Cardiac fibroblast (primary cell): ENCODE measurements around the gene SNRPB2.

Experiments
- DNase-seq, 2 donors: peaks; one replicate each; pipeline versions ENCODE4 v3.0.0 to v3.0.0-alpha.2; 2010; ENCODE audit warnings: low read depth in 2 of 2
- H3K4me3 ChIP-seq, 2 donors: replicated peaks in 1 of 2; 1 replicate in 1 of 2; 2 replicates in 1 of 2; pipeline ENCODE4 v1.5.1; 2011; ENCODE audit warnings: low read depth in 2 of 2, low read length in 2 of 2, mild to moderate bottlenecking in 2 of 2, moderate library complexity in 1 of 2
- TF ChIP-seq, protein P1 (sequence below): IDR thresholded peaks from one replicate; pipeline ENCODE4 v1.5.1; 2011; ENCODE audit warnings: low read depth, mild to moderate bottlenecking, low read length, inconsistent platforms

The SNRPB2 gene

GRCh38 chr20:16745204-16745603 lies 15.4 kb downstream of the SNRPB2 start:
- no peak overlapping the region for H3K4me3 ChIP-seq
- TF ChIP-seq, protein P1, sequence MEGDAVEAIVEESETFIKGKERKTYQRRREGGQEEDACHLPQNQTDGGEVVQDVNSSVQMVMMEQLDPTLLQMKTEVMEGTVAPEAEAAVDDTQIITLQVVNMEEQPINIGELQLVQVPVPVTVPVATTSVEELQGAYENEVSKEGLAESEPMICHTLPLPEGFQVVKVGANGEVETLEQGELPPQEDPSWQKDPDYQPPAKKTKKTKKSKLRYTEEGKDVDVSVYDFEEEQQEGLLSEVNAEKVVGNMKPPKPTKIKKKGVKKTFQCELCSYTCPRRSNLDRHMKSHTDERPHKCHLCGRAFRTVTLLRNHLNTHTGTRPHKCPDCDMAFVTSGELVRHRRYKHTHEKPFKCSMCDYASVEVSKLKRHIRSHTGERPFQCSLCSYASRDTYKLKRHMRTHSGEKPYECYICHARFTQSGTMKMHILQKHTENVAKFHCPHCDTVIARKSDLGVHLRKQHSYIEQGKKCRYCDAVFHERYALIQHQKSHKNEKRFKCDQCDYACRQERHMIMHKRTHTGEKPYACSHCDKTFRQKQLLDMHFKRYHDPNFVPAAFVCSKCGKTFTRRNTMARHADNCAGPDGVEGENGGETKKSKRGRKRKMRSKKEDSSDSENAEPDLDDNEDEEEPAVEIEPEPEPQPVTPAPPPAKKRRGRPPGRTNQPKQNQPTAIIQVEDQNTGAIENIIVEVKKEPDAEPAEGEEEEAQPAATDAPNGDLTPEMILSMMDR = no peak
- no peak for DNase-seq

- H3K4me3 ChIP-seq = no peak overlapping the region
- no peak for DNase-seq
- TF ChIP-seq, protein P1 = no peak
Measured at GRCh38 chr20:16747291-16747811, 17.5 kb downstream of the SNRPB2 start.

- DNase-seq = no peak
- H3K4me3 ChIP-seq = no peak within 1 kb of the TSS
- TF ChIP-seq, protein P1 = no peak
Measured at GRCh38 chr20:16748308-16748900, 18.6 kb downstream of the SNRPB2 start, which contains the start of gene OTOR. Gene OTOR (plus strand): TSS chr20:16748358. CDS start chr20:16748402, 44 bp downstream.

DNA sequence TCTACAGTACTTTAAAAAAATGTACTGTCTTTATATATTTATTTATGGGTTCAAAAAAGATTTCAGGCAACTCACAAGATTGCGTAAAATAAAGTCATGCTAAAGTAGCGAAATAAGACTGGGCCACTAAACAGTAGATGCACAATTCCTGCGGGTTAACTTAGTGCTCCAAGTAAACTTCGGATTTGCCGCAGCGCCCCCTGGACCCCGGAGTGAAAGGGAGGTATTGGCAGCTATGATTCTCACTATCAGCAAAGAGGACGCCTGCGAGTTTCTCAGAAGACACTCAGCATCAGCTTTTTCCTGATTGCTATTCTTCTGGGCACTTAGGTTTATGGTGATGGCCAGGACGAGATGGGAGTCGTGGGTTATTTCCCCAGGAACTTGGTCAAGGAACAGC lies 19.7 kb downstream of the SNRPB2 start:
- no peak for DNase-seq
- TF ChIP-seq, protein P1 = no peak

GRCh38 chr20:16752082-16752481 lies 22.3 kb downstream of the SNRPB2 start:
- TF ChIP-seq, protein P1 = no peak
- no peak for DNase-seq
- no peak overlapping the region for H3K4me3 ChIP-seq

More for the DNA sequence above, 19.7 kb downstream of the SNRPB2 start:
- no peak overlapping the region for H3K4me3 ChIP-seq

- H3K4me3 ChIP-seq = no peak overlapping the region
- TF ChIP-seq, protein P1 = no peak
- DNase-seq = no peak
Measured at GRCh38 chr20:16752901-16753300, 23.1 kb downstream of the SNRPB2 start.
